Tibial nerve (tissue), 4 donors: ENCODE data around the gene MAD2L2.

Experiments
- EP300 ChIP-seq, 2 donors: sonication (generic); formaldehyde crosslinking; IDR thresholded peaks; one replicate each; pipeline ENCODE4 v1.6.1; 2017; ENCODE audit warnings: antibody characterized with exemption in 2 of 2, mild to moderate bottlenecking in 1 of 2
- POLR2A ChIP-seq, 2 donors: fragments of 450-650 bp; IDR thresholded peaks; one replicate each; pipeline ENCODE4 v1.6.1; 2017; ENCODE audit warnings: antibody characterized with exemption in 2 of 2, mild to moderate bottlenecking in 2 of 2, moderate library complexity in 2 of 2
- TF ChIP-seq, protein P1 (sequence below), 5 experiments: fragments of 200-600 bp in 3 of 5; fragments of 450-650 bp in 2 of 5; sonication (generic) in 3 of 5; IDR thresholded peaks; one replicate each; pipeline ENCODE4 v1.5.1; 2016 to 2019; ENCODE audit warnings: antibody characterized with exemption in 5 of 5, mild to moderate bottlenecking in 3 of 5, moderate library complexity in 2 of 5

GRCh38 chr1:11725616-11726015, 44.7 kb upstream of the MAD2L2 start:
- TF ChIP-seq, protein P1, sequence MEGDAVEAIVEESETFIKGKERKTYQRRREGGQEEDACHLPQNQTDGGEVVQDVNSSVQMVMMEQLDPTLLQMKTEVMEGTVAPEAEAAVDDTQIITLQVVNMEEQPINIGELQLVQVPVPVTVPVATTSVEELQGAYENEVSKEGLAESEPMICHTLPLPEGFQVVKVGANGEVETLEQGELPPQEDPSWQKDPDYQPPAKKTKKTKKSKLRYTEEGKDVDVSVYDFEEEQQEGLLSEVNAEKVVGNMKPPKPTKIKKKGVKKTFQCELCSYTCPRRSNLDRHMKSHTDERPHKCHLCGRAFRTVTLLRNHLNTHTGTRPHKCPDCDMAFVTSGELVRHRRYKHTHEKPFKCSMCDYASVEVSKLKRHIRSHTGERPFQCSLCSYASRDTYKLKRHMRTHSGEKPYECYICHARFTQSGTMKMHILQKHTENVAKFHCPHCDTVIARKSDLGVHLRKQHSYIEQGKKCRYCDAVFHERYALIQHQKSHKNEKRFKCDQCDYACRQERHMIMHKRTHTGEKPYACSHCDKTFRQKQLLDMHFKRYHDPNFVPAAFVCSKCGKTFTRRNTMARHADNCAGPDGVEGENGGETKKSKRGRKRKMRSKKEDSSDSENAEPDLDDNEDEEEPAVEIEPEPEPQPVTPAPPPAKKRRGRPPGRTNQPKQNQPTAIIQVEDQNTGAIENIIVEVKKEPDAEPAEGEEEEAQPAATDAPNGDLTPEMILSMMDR (IDR thresholded peaks at IDR 0.05), result no peak
- TF ChIP-seq POLR2A (IDR thresholded peaks at IDR 0.05), result no peak
- TF ChIP-seq EP300 (IDR thresholded peaks at IDR 0.05), result no peak
